SK-N-SH (cell line): ENCODE data around the gene LRMDA.

Experiments
- FOXJ3 ChIP-seq: sonication (generic); formaldehyde crosslinking; IDR thresholded peaks from 2 replicates; pipeline ENCODE4 v1.5.1; 2020; ENCODE audit warnings: mild to moderate bottlenecking, missing genetic modification reagents
- MAX ChIP-seq: IDR thresholded peaks from 2 replicates; pipeline ENCODE4 v1.4.0; 2012; ENCODE audit warnings: low read depth
- POLR2AphosphoS5 ChIP-seq: IDR thresholded peaks from 2 replicates; pipeline ENCODE4 v1.6.1; 2012; ENCODE audit warnings: low read depth, low read length
- TF ChIP-seq, protein P1 (sequence below): fragments of 200-600 bp; sonication (generic); IDR thresholded peaks from 2 replicates; pipeline ENCODE4 v1.6.1; 2017; ENCODE audit warnings: antibody characterized with exemption, mild to moderate bottlenecking, moderate library complexity

DNA sequence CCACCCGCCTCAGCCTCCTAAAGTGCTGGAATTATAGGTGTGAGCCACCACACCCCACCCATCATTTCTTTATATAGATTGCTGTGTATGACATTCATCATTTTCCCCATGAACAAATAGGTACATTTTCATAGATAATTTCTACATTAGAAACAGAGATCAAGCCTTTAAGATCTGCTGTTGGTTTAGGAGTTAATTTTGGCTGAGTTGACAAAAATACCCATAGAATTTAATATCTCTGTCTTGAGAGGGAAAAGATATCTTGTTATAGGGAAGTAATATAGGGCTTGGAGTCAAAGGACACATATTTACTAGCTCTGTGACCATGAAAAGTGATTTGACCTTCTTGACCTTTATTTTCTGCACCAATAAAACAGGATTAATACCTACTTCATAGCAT lies 51.8 kb downstream of the LRMDA start:
- no peak for TF ChIP-seq FOXJ3 (CRISPR knock-in tag)
- no peak for TF ChIP-seq POLR2AphosphoS5
- no peak for TF ChIP-seq MAX
- TF ChIP-seq, protein P1, sequence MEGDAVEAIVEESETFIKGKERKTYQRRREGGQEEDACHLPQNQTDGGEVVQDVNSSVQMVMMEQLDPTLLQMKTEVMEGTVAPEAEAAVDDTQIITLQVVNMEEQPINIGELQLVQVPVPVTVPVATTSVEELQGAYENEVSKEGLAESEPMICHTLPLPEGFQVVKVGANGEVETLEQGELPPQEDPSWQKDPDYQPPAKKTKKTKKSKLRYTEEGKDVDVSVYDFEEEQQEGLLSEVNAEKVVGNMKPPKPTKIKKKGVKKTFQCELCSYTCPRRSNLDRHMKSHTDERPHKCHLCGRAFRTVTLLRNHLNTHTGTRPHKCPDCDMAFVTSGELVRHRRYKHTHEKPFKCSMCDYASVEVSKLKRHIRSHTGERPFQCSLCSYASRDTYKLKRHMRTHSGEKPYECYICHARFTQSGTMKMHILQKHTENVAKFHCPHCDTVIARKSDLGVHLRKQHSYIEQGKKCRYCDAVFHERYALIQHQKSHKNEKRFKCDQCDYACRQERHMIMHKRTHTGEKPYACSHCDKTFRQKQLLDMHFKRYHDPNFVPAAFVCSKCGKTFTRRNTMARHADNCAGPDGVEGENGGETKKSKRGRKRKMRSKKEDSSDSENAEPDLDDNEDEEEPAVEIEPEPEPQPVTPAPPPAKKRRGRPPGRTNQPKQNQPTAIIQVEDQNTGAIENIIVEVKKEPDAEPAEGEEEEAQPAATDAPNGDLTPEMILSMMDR: no peak
